ENCODE measurements around the gene GANC.

DNA sequence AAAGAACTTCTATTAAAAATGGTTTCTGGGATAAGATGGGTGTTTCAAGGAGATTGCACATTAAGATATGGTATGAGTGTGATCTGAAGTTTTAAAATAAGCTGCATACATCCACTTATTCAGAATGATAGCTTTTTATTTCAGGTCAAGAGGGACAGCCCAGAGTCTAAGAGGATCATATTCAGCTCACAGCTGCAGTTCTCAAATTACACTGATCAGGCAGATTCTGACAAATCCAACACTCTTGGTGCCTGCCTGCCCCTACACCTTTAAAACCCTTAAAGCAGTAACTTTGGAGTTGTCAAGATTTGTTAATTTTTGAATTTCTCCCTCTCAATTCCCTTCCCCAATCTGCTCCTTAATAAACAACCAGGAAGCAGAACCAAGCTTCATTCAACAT, 9.3 kb downstream of the GANC start:
- TF ChIP-seq, protein P1, sequence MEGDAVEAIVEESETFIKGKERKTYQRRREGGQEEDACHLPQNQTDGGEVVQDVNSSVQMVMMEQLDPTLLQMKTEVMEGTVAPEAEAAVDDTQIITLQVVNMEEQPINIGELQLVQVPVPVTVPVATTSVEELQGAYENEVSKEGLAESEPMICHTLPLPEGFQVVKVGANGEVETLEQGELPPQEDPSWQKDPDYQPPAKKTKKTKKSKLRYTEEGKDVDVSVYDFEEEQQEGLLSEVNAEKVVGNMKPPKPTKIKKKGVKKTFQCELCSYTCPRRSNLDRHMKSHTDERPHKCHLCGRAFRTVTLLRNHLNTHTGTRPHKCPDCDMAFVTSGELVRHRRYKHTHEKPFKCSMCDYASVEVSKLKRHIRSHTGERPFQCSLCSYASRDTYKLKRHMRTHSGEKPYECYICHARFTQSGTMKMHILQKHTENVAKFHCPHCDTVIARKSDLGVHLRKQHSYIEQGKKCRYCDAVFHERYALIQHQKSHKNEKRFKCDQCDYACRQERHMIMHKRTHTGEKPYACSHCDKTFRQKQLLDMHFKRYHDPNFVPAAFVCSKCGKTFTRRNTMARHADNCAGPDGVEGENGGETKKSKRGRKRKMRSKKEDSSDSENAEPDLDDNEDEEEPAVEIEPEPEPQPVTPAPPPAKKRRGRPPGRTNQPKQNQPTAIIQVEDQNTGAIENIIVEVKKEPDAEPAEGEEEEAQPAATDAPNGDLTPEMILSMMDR (IDR thresholded peaks at IDR 0.05; ENCODE audit: borderline replicate concordance, extremely low read depth, low read length, poor library complexity, severe bottlenecking) = no peak
- no peak for TF ChIP-seq EZH2 (IDR thresholded peaks at IDR 0.05; ENCODE audit: borderline replicate concordance, low read depth, low read length, severe bottlenecking)

Measured in DND-41 (cell line).